Sigmoid colon (tissue), 4 donors: ENCODE measurements around the gene VPS45.

ENCODE experiments used
- CTCF ChIP-seq, 4 experiments: fragments of 450-650 bp in 3 of 4; fragments of 200-600 bp in 1 of 4; IDR thresholded peaks; one replicate each; pipeline ENCODE4 v1.5.1; 2016 to 2019; ENCODE audit warnings: antibody characterized with exemption in 4 of 4, mild to moderate bottlenecking in 3 of 4, moderate library complexity in 2 of 4
- EP300 ChIP-seq, 4 donors: sonication (generic); formaldehyde crosslinking; IDR thresholded peaks; one replicate each; pipeline ENCODE4 v1.6.1; 2017; ENCODE audit warnings: antibody characterized with exemption in 4 of 4
- POLR2A ChIP-seq, 2 donors: fragments of 450-650 bp; IDR thresholded peaks; one replicate each; pipeline ENCODE4 v1.6.1; 2016; ENCODE audit warnings: antibody characterized with exemption in 2 of 2, mild to moderate bottlenecking in 2 of 2, moderate library complexity in 2 of 2
- POLR2AphosphoS5 ChIP-seq, 4 donors: sonication (generic); formaldehyde crosslinking; IDR thresholded peaks; one replicate each; pipeline ENCODE4 v1.6.1; 2017; ENCODE audit warnings: antibody characterized with exemption in 4 of 4

GRCh38 chr1:150183061-150183460 is 115.5 kb downstream of the VPS45 start:
- no peak for TF ChIP-seq POLR2A (IDR thresholded peaks at IDR 0.05)
- no peak for TF ChIP-seq CTCF (IDR thresholded peaks at IDR 0.05)
- no peak for TF ChIP-seq EP300 (IDR thresholded peaks at IDR 0.05)
- TF ChIP-seq POLR2AphosphoS5 (IDR thresholded peaks at IDR 0.05) = no peak
